HEK293 (cell line): Measurements from ENCODE around the gene GALNT8.

Experiments
- CTCF ChIA-PET: fragments of 350-600 bp; formaldehyde crosslinking; extraction: SDS; loops from one replicate; lab custom pipeline; 2021; ENCODE audit warnings: antibody characterized with exemption; lab: Yijun Ruan, JAX
- POLR2A ChIA-PET: fragments of 300-600 bp; formaldehyde crosslinking; extraction: SDS; loops from one replicate; lab custom pipeline; 2020; ENCODE audit warnings: antibody characterized with exemption, inconsistent platforms; lab: Yijun Ruan, JAX
- H3K27ac ChIP-seq: fragments of 200-500 bp; sonication (Bioruptor generic); 2 replicates; pipeline ENCODE4 v1.5.1; 2014; ENCODE audit warnings: low read depth, low read length, control low read depth, inconsistent platforms; ENCODE audit errors: extremely low read depth
- H3K36me3 ChIP-seq, 2 experiments: fragments of 200-500 bp in 1 of 2; sonication (Bioruptor generic) in 1 of 2; 1 replicate in 1 of 2; 2 replicates in 1 of 2; pipeline ENCODE4 v1.5.1; 2014 to 2017; ENCODE audit warnings: inconsistent platforms in 2 of 2, low read length in 2 of 2; ENCODE audit not compliant: control insufficient read depth in 2 of 2, insufficient read depth in 1 of 2
- H3K4me1 ChIP-seq: fragments of 200-500 bp; sonication (Bioruptor generic); 2 replicates; pipeline ENCODE4 v1.5.1; 2014; ENCODE audit warnings: mild to moderate bottlenecking, low read length, inconsistent platforms; ENCODE audit not compliant: control insufficient read depth, insufficient read depth
- H3K4me3 ChIP-seq: 2 replicates; pipeline ENCODE4 v1.5.1; 2011; ENCODE audit warnings: low read depth, mild to moderate bottlenecking, control low read depth, low read length, moderate library complexity
- H3K9me3 ChIP-seq: fragments of 200-500 bp; sonication (Bioruptor generic); 2 replicates; pipeline ENCODE4 v1.5.1; 2014; ENCODE audit warnings: low read depth, low read length, inconsistent platforms; ENCODE audit not compliant: control insufficient read depth, insufficient read depth
- MEIS1 ChIP-seq: sonication (generic); formaldehyde crosslinking; IDR thresholded peaks from 2 replicates; pipeline ENCODE4 v1.8.1; 2022; ENCODE audit warnings: missing genetic modification reagents, mild to moderate bottlenecking, borderline replicate concordance
- SALL2 ChIP-seq: fragments of 450-650 bp; formaldehyde crosslinking; IDR thresholded peaks from 2 replicates; pipeline ENCODE4 v1.5.0; 2017; ENCODE audit warnings: missing biosample characterization, mild to moderate bottlenecking, missing genetic modification characterization, borderline replicate concordance
- SETDB1 ChIP-seq: IDR thresholded peaks from one replicate; pipeline ENCODE4 v1.6.1; 2017; ENCODE audit warnings: mild to moderate bottlenecking, low read length, moderate library complexity, mixed read lengths; ENCODE audit not compliant: insufficient read length
- SP3 ChIP-seq: fragments of 450-650 bp; formaldehyde crosslinking; IDR thresholded peaks from 2 replicates; pipeline ENCODE4 v1.5.1; 2016; ENCODE audit warnings: missing biosample characterization, missing genetic modification characterization
- ZFHX2 ChIP-seq: fragments of 450-650 bp; formaldehyde crosslinking; conservative IDR thresholded peaks from 2 replicates; pipeline ENCODE4 v1.5.1; 2016; ENCODE audit warnings: missing biosample characterization, missing genetic modification characterization
- ZFP69B ChIP-seq: fragments of 450-650 bp; formaldehyde crosslinking; IDR thresholded peaks from 2 replicates; pipeline ENCODE4 v1.5.1; 2016; ENCODE audit warnings: missing biosample characterization, missing genetic modification characterization
- ZNF146 ChIP-seq: fragments of 450-650 bp; formaldehyde crosslinking; IDR thresholded peaks from 2 replicates; pipeline ENCODE4 v1.5.1; 2016; ENCODE audit warnings: missing biosample characterization, missing genetic modification characterization
- ZNF169 ChIP-seq: fragments of 450-650 bp; formaldehyde crosslinking; IDR thresholded peaks from 2 replicates; pipeline ENCODE4 v1.5.1; 2016; ENCODE audit warnings: missing biosample characterization, missing genetic modification characterization
- ZNF23 ChIP-seq: fragments of 450-650 bp; formaldehyde crosslinking; IDR thresholded peaks from 2 replicates; pipeline ENCODE4 v1.5.1; 2016; ENCODE audit warnings: missing biosample characterization, missing genetic modification characterization, borderline replicate concordance
- ZNF404 ChIP-seq: fragments of 450-650 bp; formaldehyde crosslinking; IDR thresholded peaks from 2 replicates; pipeline ENCODE4 v1.5.1; 2017; ENCODE audit warnings: missing biosample characterization, missing genetic modification characterization
- ZNF645 ChIP-seq: fragments of 450-650 bp; formaldehyde crosslinking; IDR thresholded peaks from 2 replicates; pipeline ENCODE4; 2016; ENCODE audit warnings: missing biosample characterization, missing genetic modification characterization
- ZNF692 ChIP-seq: fragments of 450-650 bp; formaldehyde crosslinking; IDR thresholded peaks from 2 replicates; pipeline ENCODE4 v1.5.1; 2016; ENCODE audit warnings: missing biosample characterization, missing genetic modification characterization
- ZNF704 ChIP-seq: fragments of 450-650 bp; formaldehyde crosslinking; IDR thresholded peaks from 2 replicates; pipeline ENCODE4 v1.5.1; 2016; ENCODE audit warnings: missing biosample characterization, missing genetic modification characterization
- ZNF747 ChIP-seq: fragments of 450-650 bp; formaldehyde crosslinking; IDR thresholded peaks from 2 replicates; pipeline ENCODE4 v1.5.1; 2016; ENCODE audit warnings: missing biosample characterization, missing genetic modification characterization
- ZSCAN18 ChIP-seq: fragments of 450-650 bp; formaldehyde crosslinking; IDR thresholded peaks from 2 replicates; pipeline ENCODE4 v1.5.1; 2016; ENCODE audit warnings: missing biosample characterization, missing genetic modification characterization
- ZSCAN30 ChIP-seq: fragments of 450-650 bp; IDR thresholded peaks from 2 replicates; pipeline ENCODE4 v1.5.1; 2018; ENCODE audit warnings: missing biosample characterization, mild to moderate bottlenecking, missing genetic modification characterization, moderate library complexity

Gene GALNT8

GRCh38 chr12:4779749-4780148 lies 59.5 kb downstream of the GALNT8 start:
- ChIA-PET POLR2A (no interaction called here), CTCF (no interaction called here)
- Histone ChIP-seq H3K36me3 (no peaks in the 10 kb centered on the region), H3K4me3 (no peak overlapping the region), H3K9me3 (no peaks in the 10 kb centered on the region), H3K4me1 (no peaks in the 10 kb centered on the region), H3K27ac (no peak overlapping the region)
- TF ChIP-seq SP3: no peak

- no peaks in the 10 kb centered on the region for H3K4me1 ChIP-seq
- no peak overlapping the region for H3K4me3 ChIP-seq
- ChIA-PET CTCF (no interaction called here), POLR2A (no interaction called here)
- no peak for TF ChIP-seq ZFHX2
- TF ChIP-seq SETDB1: no peak
- no peak for TF ChIP-seq ZNF692
- TF ChIP-seq ZSCAN18: no peak
- TF ChIP-seq ZNF747 (tag by site-specific recombination): no peak
- no peak for TF ChIP-seq ZNF169
- no peak for TF ChIP-seq MEIS1
- no peaks in the 10 kb centered on the region for H3K9me3 ChIP-seq
- no peak overlapping the region for H3K27ac ChIP-seq
- no peaks in the 10 kb centered on the region for H3K36me3 ChIP-seq
These were observed 60.7 kb downstream of the GALNT8 start for GRCh38 chr12:4780641-4781611.

GRCh38 chr12:4784404-4785054 lies 64.3 kb downstream of the GALNT8 start:
- Histone ChIP-seq H3K36me3 (no peaks in the 10 kb centered on the region), H3K4me1 (no peaks in the 10 kb centered on the region), H3K4me3 (no peak overlapping the region), H3K27ac (no peak overlapping the region), H3K9me3 (no peaks in the 10 kb centered on the region)
- CTCF ChIA-PET: no interaction called here
- TF ChIP-seq ZFP69B (tag by site-specific recombination) (no peak), SALL2 (tag by site-specific recombination) (no peak), ZNF704 (tag by site-specific recombination) (no peak), ZNF645 (tag by site-specific recombination) (no peak), ZNF146 (tag by site-specific recombination) (no peak), ZNF404 (tag by site-specific recombination) (no peak), ZSCAN30 (tag by site-specific recombination) (no peak), ZNF23 (no peak)
- POLR2A ChIA-PET: no interaction called here
